Liver (tissue), 9 donors: ENCODE results near the gene AQP9. TPM values are rescaled to one million over a fixed set of nuclear protein-coding genes. Genes with fewer than 3 reads are reported as not detected.

Source experiments
- DNase-seq: peaks from one replicate; pipeline ENCODE4 v3.0.0-alpha.2; 2017; ENCODE audit warnings: low spot score
- H3K27ac ChIP-seq, 2 donors: one replicate each; pipeline ENCODE4 v1.7.0; 2013; ENCODE audit warnings: inconsistent platforms in 2 of 2, low read length in 2 of 2, control low read depth in 1 of 2, low read depth in 1 of 2, mild to moderate bottlenecking in 1 of 2
- H3K27me3 ChIP-seq, 4 donors: one replicate each; pipeline versions ENCODE4 v1.6.1 to v1.7.0; 2013; ENCODE audit warnings: low read length in 3 of 4, inconsistent platforms in 1 of 4, mild to moderate bottlenecking in 1 of 4, moderate library complexity in 1 of 4; ENCODE audit not compliant: control insufficient read depth in 4 of 4, insufficient read depth in 4 of 4
- H3K36me3 ChIP-seq, 4 donors: one replicate each; pipeline versions ENCODE4 v1.6.1 to v1.7.0; 2013; ENCODE audit warnings: low read length in 3 of 4, mild to moderate bottlenecking in 3 of 4, low read depth in 1 of 4, moderate library complexity in 1 of 4; ENCODE audit not compliant: control insufficient read depth in 4 of 4, insufficient read depth in 3 of 4
- H3K4me1 ChIP-seq, 4 donors: one replicate each; pipeline versions ENCODE4 v1.6.1 to v1.7.0; 2013; ENCODE audit warnings: low read length in 3 of 4, mild to moderate bottlenecking in 3 of 4, moderate library complexity in 1 of 4; ENCODE audit not compliant: control insufficient read depth in 4 of 4, insufficient read depth in 4 of 4
- H3K4me3 ChIP-seq, 3 donors: one replicate each; pipeline versions ENCODE4 v1.6.1 to v1.7.0; 2013; ENCODE audit warnings: low read length in 3 of 3, control low read depth in 1 of 3, low read depth in 1 of 3, mild to moderate bottlenecking in 1 of 3
- H3K9ac ChIP-seq, 2 donors: one replicate each; pipeline ENCODE4 v1.7.0; 2013; ENCODE audit warnings: low read length in 2 of 2, mild to moderate bottlenecking in 2 of 2, moderate library complexity in 2 of 2, control low read depth in 1 of 2, low read depth in 1 of 2
- H3K9me3 ChIP-seq, 4 donors: one replicate each; pipeline versions ENCODE4 v1.6.1 to v1.7.0; 2013; ENCODE audit warnings: low read length in 3 of 4; ENCODE audit not compliant: control insufficient read depth in 4 of 4
- EGR1 ChIP-seq, 2 donors: IDR thresholded peaks; 2 replicates each; pipeline ENCODE4 v1.6.1; 2016 to 2018; ENCODE audit warnings: antibody characterized with exemption in 2 of 2, low read depth in 2 of 2
- FOXA1 ChIP-seq: IDR thresholded peaks from 2 replicates; pipeline ENCODE4 v1.6.1; 2016; ENCODE audit warnings: antibody characterized with exemption
- FOXA2 ChIP-seq: IDR thresholded peaks from 2 replicates; pipeline ENCODE4 v1.6.1; 2016; ENCODE audit warnings: antibody characterized with exemption
- GABPA ChIP-seq, 2 donors: IDR thresholded peaks in 1 of 2; conservative IDR thresholded peaks in 1 of 2; 2 replicates each; pipeline ENCODE4 v1.6.1; 2016; ENCODE audit warnings: antibody characterized with exemption in 2 of 2, mild to moderate bottlenecking in 1 of 2, moderate library complexity in 1 of 2
- HNF4A ChIP-seq, 2 donors: conservative IDR thresholded peaks; 2 replicates each; pipeline ENCODE4 v1.6.1; 2016; ENCODE audit warnings: antibody characterized with exemption in 2 of 2, mild to moderate bottlenecking in 2 of 2
- HNF4G ChIP-seq: IDR thresholded peaks from 2 replicates; pipeline ENCODE4 v1.6.1; 2016; ENCODE audit warnings: antibody characterized with exemption
- JUND ChIP-seq, 2 donors: IDR thresholded peaks; 2 replicates each; pipeline ENCODE4 v1.6.1; 2016; ENCODE audit warnings: antibody characterized with exemption in 2 of 2
- RAD21 ChIP-seq, 2 donors: IDR thresholded peaks; 2 replicates each; pipeline ENCODE4 v1.6.1; 2016; ENCODE audit warnings: antibody characterized with exemption in 2 of 2, mild to moderate bottlenecking in 2 of 2
- TAF1 ChIP-seq: conservative IDR thresholded peaks from 2 replicates; pipeline ENCODE4 v1.6.1; 2016; ENCODE audit warnings: antibody characterized with exemption, mild to moderate bottlenecking
- YY1 ChIP-seq: IDR thresholded peaks from 2 replicates; pipeline ENCODE4 v1.6.1; 2016; ENCODE audit warnings: antibody characterized with exemption, mild to moderate bottlenecking
- WGBS: extraction: QIAGEN DNeasy Blood & Tissue Kit; methylation state at CpG from one replicate; pipeline ENCODE4 v1.1.7; 2013; 5-methylcytosine and 5-hydroxymethylcytosine counted together
- polyA plus RNA-seq, 2 donors: library from polyadenylated mRNA; stranded (reverse) in 1 of 2; unstranded in 1 of 2; fragments of 200-250 nt in 1 of 2; fragments of >200 nt in 1 of 2; fragmentation: Nextera tagmentation in 1 of 2; extraction: Ambion mirVana in 1 of 2; gene quantifications; one replicate each; pipeline versions ENCODE4 v1.2.1 to v1.2.3, GENCODE V29; 2013 to 2015
- total RNA-seq, 2 donors: library from RNA; depleted of rRNA; stranded (reverse); fragments of >200 nt; gene quantifications; one replicate each; pipeline ENCODE4 v1.2.3, GENCODE V29; 2014
- TF ChIP-seq, protein P1 (sequence below): IDR thresholded peaks from 2 replicates; pipeline ENCODE4 v1.6.1; 2016; ENCODE audit warnings: antibody characterized with exemption
- TF ChIP-seq, protein P2 (sequence below): IDR thresholded peaks from 2 replicates; pipeline ENCODE4 v1.6.1; 2016; ENCODE audit warnings: antibody characterized with exemption
- TF ChIP-seq, protein P3 (sequence below): IDR thresholded peaks from 2 replicates; pipeline ENCODE4 v1.6.1; 2016; ENCODE audit warnings: antibody characterized with exemption
- TF ChIP-seq, protein P4 (sequence below): fragments of 150-350 bp; IDR thresholded peaks from 2 replicates; pipeline ENCODE4 v1.5.1; 2017; ENCODE audit warnings: improper control_type of control experiment, low read depth, low read length; ENCODE audit not compliant: missing input control
- TF ChIP-seq, protein P5 (sequence below): IDR thresholded peaks from 2 replicates; pipeline ENCODE4 v1.6.1; 2016; ENCODE audit warnings: antibody characterized with exemption, mild to moderate bottlenecking
- donor health status: healthy.
- donor health status: healthy.
- donor health status: healthy.
- donor health status: healthy.
- donor health status: healthy.

AQP9 gene
- total and polyA plus RNA-seq, 4 donors, result 1.4 to 111 (median 86.6) TPM

DNA sequence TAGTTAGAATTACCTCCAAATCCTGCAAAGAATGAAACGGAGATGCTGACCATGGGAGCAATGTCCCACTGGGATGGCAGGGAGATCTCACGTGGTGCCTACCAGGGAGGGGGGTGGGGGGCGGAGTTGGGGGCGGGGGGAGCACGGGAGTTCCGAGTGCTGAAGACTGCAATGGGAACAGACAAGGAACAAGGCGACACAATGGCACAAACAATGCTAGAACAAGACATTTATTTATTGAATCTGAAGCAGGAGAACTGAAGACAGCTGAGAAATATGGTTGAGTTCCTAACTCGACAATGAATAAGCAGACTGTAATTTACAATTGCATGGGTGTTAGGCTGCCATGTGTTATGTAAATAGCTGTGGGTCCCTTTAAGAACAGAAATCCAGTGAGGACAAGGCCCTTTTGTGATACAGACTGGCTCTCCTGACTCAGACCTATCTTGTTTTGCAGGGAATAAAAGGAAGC lies 91.2 kb downstream of the AQP9 start:
- WGBS, result 49% methylated on average over 8 of the region's 8 CpGs
- no peak overlapping the region for H3K9ac ChIP-seq
- no peaks in the 10 kb centered on the region for H3K4me1 ChIP-seq
- H3K27ac ChIP-seq, result no peak overlapping the region
- no peaks in the 10 kb centered on the region for H3K27me3 ChIP-seq
- DNase-seq, result no peak
- H3K4me3 ChIP-seq, result no peak overlapping the region
- TF ChIP-seq FOXA2, result no peak
- no peak for TF ChIP-seq JUND (IDR thresholded peaks at IDR 0.05)
- TF ChIP-seq RAD21 (IDR thresholded peaks at IDR 0.05), result no peak
- TF ChIP-seq HNF4G, result no peak
- TF ChIP-seq, protein P1, sequence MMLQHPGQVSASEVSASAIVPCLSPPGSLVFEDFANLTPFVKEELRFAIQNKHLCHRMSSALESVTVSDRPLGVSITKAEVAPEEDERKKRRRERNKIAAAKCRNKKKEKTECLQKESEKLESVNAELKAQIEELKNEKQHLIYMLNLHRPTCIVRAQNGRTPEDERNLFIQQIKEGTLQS, result no peak
- TF ChIP-seq TAF1, result no peak
- TF ChIP-seq, protein P2, sequence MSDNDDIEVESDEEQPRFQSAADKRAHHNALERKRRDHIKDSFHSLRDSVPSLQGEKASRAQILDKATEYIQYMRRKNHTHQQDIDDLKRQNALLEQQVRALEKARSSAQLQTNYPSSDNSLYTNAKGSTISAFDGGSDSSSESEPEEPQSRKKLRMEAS, result no peak
- no peak for TF ChIP-seq YY1
- TF ChIP-seq, protein P3, sequence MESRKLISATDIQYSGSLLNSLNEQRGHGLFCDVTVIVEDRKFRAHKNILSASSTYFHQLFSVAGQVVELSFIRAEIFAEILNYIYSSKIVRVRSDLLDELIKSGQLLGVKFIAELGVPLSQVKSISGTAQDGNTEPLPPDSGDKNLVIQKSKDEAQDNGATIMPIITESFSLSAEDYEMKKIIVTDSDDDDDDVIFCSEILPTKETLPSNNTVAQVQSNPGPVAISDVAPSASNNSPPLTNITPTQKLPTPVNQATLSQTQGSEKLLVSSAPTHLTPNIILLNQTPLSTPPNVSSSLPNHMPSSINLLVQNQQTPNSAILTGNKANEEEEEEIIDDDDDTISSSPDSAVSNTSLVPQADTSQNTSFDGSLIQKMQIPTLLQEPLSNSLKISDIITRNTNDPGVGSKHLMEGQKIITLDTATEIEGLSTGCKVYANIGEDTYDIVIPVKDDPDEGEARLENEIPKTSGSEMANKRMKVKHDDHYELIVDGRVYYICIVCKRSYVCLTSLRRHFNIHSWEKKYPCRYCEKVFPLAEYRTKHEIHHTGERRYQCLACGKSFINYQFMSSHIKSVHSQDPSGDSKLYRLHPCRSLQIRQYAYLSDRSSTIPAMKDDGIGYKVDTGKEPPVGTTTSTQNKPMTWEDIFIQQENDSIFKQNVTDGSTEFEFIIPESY, result no peak
- TF ChIP-seq HNF4A (conservative IDR thresholded peaks at IDR 0.05), result no peak
- no peak for TF ChIP-seq EGR1 (IDR thresholded peaks at IDR 0.05; ENCODE audit: low read depth in 2 of 2)
- TF ChIP-seq GABPA (IDR thresholded peaks at IDR 0.05 in 1 of 2, conservative IDR thresholded peaks at IDR 0.05 in 1 of 2), result no peak
- TF ChIP-seq, protein P4, sequence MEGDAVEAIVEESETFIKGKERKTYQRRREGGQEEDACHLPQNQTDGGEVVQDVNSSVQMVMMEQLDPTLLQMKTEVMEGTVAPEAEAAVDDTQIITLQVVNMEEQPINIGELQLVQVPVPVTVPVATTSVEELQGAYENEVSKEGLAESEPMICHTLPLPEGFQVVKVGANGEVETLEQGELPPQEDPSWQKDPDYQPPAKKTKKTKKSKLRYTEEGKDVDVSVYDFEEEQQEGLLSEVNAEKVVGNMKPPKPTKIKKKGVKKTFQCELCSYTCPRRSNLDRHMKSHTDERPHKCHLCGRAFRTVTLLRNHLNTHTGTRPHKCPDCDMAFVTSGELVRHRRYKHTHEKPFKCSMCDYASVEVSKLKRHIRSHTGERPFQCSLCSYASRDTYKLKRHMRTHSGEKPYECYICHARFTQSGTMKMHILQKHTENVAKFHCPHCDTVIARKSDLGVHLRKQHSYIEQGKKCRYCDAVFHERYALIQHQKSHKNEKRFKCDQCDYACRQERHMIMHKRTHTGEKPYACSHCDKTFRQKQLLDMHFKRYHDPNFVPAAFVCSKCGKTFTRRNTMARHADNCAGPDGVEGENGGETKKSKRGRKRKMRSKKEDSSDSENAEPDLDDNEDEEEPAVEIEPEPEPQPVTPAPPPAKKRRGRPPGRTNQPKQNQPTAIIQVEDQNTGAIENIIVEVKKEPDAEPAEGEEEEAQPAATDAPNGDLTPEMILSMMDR, result no peak
- TF ChIP-seq, protein P5, sequence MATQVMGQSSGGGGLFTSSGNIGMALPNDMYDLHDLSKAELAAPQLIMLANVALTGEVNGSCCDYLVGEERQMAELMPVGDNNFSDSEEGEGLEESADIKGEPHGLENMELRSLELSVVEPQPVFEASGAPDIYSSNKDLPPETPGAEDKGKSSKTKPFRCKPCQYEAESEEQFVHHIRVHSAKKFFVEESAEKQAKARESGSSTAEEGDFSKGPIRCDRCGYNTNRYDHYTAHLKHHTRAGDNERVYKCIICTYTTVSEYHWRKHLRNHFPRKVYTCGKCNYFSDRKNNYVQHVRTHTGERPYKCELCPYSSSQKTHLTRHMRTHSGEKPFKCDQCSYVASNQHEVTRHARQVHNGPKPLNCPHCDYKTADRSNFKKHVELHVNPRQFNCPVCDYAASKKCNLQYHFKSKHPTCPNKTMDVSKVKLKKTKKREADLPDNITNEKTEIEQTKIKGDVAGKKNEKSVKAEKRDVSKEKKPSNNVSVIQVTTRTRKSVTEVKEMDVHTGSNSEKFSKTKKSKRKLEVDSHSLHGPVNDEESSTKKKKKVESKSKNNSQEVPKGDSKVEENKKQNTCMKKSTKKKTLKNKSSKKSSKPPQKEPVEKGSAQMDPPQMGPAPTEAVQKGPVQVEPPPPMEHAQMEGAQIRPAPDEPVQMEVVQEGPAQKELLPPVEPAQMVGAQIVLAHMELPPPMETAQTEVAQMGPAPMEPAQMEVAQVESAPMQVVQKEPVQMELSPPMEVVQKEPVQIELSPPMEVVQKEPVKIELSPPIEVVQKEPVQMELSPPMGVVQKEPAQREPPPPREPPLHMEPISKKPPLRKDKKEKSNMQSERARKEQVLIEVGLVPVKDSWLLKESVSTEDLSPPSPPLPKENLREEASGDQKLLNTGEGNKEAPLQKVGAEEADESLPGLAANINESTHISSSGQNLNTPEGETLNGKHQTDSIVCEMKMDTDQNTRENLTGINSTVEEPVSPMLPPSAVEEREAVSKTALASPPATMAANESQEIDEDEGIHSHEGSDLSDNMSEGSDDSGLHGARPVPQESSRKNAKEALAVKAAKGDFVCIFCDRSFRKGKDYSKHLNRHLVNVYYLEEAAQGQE, result no peak
- TF ChIP-seq FOXA1, result no peak
- H3K9me3 ChIP-seq, result no peaks in the 10 kb centered on the region
- H3K36me3 ChIP-seq, result no peaks in the 10 kb centered on the region
